Stomach (tissue), 4 donors: ENCODE data around the gene ADGRE2.

ENCODE experiments used
- CTCF ChIP-seq, 7 experiments: fragments of 450-650 bp in 4 of 7; fragments of 200-600 bp in 3 of 7; sonication (generic) in 3 of 7; IDR thresholded peaks; one replicate each; pipeline ENCODE4 v1.5.1; 2016 to 2019; ENCODE audit warnings: antibody characterized with exemption in 7 of 7, control low read depth in 2 of 7, mild to moderate bottlenecking in 1 of 7
- POLR2A ChIP-seq, 4 donors: fragments of 450-650 bp; IDR thresholded peaks; one replicate each; pipeline ENCODE4 v1.6.1; 2016; ENCODE audit warnings: antibody characterized with exemption in 4 of 4, control low read depth in 2 of 4, mild to moderate bottlenecking in 1 of 4, moderate library complexity in 1 of 4

GRCh38 chr19:14700711-14701375 is 77.5 kb downstream of the ADGRE2 start:
- TF ChIP-seq POLR2A (IDR thresholded peaks at IDR 0.05) (no peak), CTCF (IDR thresholded peaks at IDR 0.05) (no peak)
